Gastroesophageal sphincter (tissue), 4 donors: ENCODE measurements around the gene CREBBP. TPM values are rescaled to one million over a fixed set of nuclear protein-coding genes. Genes with fewer than 3 reads are reported as not detected.

Source experiments
- ATAC-seq: fragments of 150-250 bp; one replicate; pipeline ENCODE4 v1.9.1; 2016; ENCODE audit warnings: mild to moderate bottlenecking, moderate library complexity
- H3K27ac ChIP-seq, 4 donors: fragments of 200-600 bp; sonication (generic) in 3 of 4; 1 replicate in 3 of 4; 2 replicates in 1 of 4; pipeline ENCODE4 v1.5.1; 2016 to 2019
- H3K27me3 ChIP-seq: fragments of 200-600 bp; sonication (generic); one replicate; pipeline ENCODE4 v1.5.1; 2019
- H3K36me3 ChIP-seq, 2 donors: fragments of 200-600 bp; sonication (generic); one replicate each; pipeline ENCODE4 v1.5.1; 2019; ENCODE audit warnings: control low read depth in 1 of 2
- H3K4me1 ChIP-seq, 3 donors: fragments of 200-600 bp; sonication (generic); 1 replicate in 2 of 3; 2 replicates in 1 of 3; pipeline ENCODE4 v1.5.1; 2016 to 2019; ENCODE audit warnings: control low read depth in 2 of 3
- H3K4me3 ChIP-seq, 2 donors: fragments of 200-600 bp; sonication (generic); one replicate each; pipeline ENCODE4 v1.5.1; 2019; ENCODE audit warnings: mild to moderate bottlenecking in 1 of 2, moderate library complexity in 1 of 2
- H3K9me3 ChIP-seq, 3 donors: fragments of 200-600 bp; sonication (generic); one replicate each; pipeline ENCODE4 v1.5.1; 2017 to 2019; ENCODE audit warnings: control low read depth in 2 of 3
- CTCF ChIP-seq, 4 experiments: fragments of 200-600 bp in 2 of 4; fragments of 450-650 bp in 2 of 4; sonication (generic) in 1 of 4; IDR thresholded peaks; one replicate each; pipeline ENCODE4 v1.5.1; 2017 to 2019; ENCODE audit warnings: antibody characterized with exemption in 4 of 4, mild to moderate bottlenecking in 2 of 4, moderate library complexity in 2 of 4
- EP300 ChIP-seq: sonication (generic); formaldehyde crosslinking; IDR thresholded peaks from one replicate; pipeline ENCODE4 v1.6.1; 2017; ENCODE audit warnings: antibody characterized with exemption, mild to moderate bottlenecking
- POLR2A ChIP-seq, 2 donors: fragments of 450-650 bp; IDR thresholded peaks; one replicate each; pipeline ENCODE4 v1.6.1; 2017; ENCODE audit warnings: antibody characterized with exemption in 2 of 2, mild to moderate bottlenecking in 2 of 2, moderate library complexity in 1 of 2
- POLR2AphosphoS5 ChIP-seq: sonication (generic); formaldehyde crosslinking; IDR thresholded peaks from one replicate; pipeline ENCODE4 v1.6.1; 2017; ENCODE audit warnings: antibody characterized with exemption
- WGBS, 2 donors: methylation state at CpG; one replicate each; pipeline ENCODE4 v1.1.5; 2018; ENCODE audit warnings: low coverage in 1 of 2; 5-methylcytosine and 5-hydroxymethylcytosine counted together
- total RNA-seq, 4 donors: library from RNA; depleted of rRNA; stranded (reverse); fragments of >200 nt; gene quantifications; one replicate each; pipeline ENCODE4 v1.1.0, GENCODE V29; 2016

Gene CREBBP
- total RNA-seq, 4 donors from 2014 or later, result 45.9 to 115 (median 61.7) TPM

GRCh38 chr16:3769013-3769412, 111.5 kb downstream of the CREBBP start:
- Histone ChIP-seq H3K4me1 (peaks cover 0 to 29% (median 3%) of the 10 kb centered on the region in 3 donors), H3K4me3 (no peak overlapping the region), H3K27me3 (no peaks in the 10 kb centered on the region), H3K9me3 (no peaks in the 10 kb centered on the region), H3K27ac (no peak overlapping the region), H3K36me3 (peaks cover 0 to 95% of the 10 kb centered on the region in 2 donors)
- TF ChIP-seq CTCF (IDR thresholded peaks at IDR 0.05), result no peak
- TF ChIP-seq EP300, result no peak
- no peak for ATAC-seq
- WGBS, 2 donors, result 98 to 100% methylated on average over 5 to 7 of the region's 12 CpGs

- H3K27ac ChIP-seq, result no peak overlapping the region
- TF ChIP-seq POLR2AphosphoS5 (no peak), POLR2A (IDR thresholded peaks at IDR 0.05) (no peak), EP300 (no peak)
- ATAC-seq, result no peak
- peaks cover 0 to 20% (median 0%) of the 10 kb centered on the region in 3 donors for H3K4me1 ChIP-seq
- no peak overlapping the region for H3K4me3 ChIP-seq
- H3K27me3 ChIP-seq, result no peaks in the 10 kb centered on the region
- 85 to 87% methylated on average over 7 to 9 of the region's 9 CpGs for WGBS, 2 donors
- H3K36me3 ChIP-seq, result peaks cover 0 to 95% of the 10 kb centered on the region in 2 donors
- no peaks in the 10 kb centered on the region for H3K9me3 ChIP-seq
Observed at GRCh38 chr16:3767333-3767986, 113.1 kb downstream of the CREBBP start.

- WGBS, 2 donors, result 93 to 96% methylated on average over 3 of the region's 3 CpGs
- no peaks in the 10 kb centered on the region for H3K27me3 ChIP-seq
- H3K9me3 ChIP-seq, result no peaks in the 10 kb centered on the region
- no peak overlapping the region for H3K27ac ChIP-seq
- H3K4me3 ChIP-seq, result no peak overlapping the region
- peaks cover 0 to 20% (median 0%) of the 10 kb centered on the region in 3 donors for H3K4me1 ChIP-seq
- no peak for ATAC-seq
- peaks cover 0 to 100% of the 10 kb centered on the region in 2 donors for H3K36me3 ChIP-seq
- TF ChIP-seq EP300, result no peak
- TF ChIP-seq POLR2AphosphoS5, result no peak
- no peak for TF ChIP-seq POLR2A (IDR thresholded peaks at IDR 0.05)
- TF ChIP-seq CTCF (IDR thresholded peaks at IDR 0.05), result no peak
Observed at GRCh38 chr16:3766177-3766576, 114.3 kb downstream of the CREBBP start.

- H3K9me3 ChIP-seq, result no peaks in the 10 kb centered on the region
- no peaks in the 10 kb centered on the region for H3K27me3 ChIP-seq
- H3K36me3 ChIP-seq, result peaks cover 0 to 91% of the 10 kb centered on the region in 2 donors
- WGBS, 2 donors, result 96% methylated on average over 3 of the region's 3 CpGs; no CpG with 5 or more reads in 1 of the 2 donors
- no peak overlapping the region for H3K27ac ChIP-seq
- TF ChIP-seq EP300, result no peak
- no peak for TF ChIP-seq POLR2AphosphoS5
- TF ChIP-seq POLR2A (IDR thresholded peaks at IDR 0.05), result no peak
- no peak for TF ChIP-seq CTCF (IDR thresholded peaks at IDR 0.05)
- ATAC-seq, result no peak
- H3K4me1 ChIP-seq, result peaks cover 0 to 27% (median 5%) of the 10 kb centered on the region in 3 donors
- H3K4me3 ChIP-seq, result no peak overlapping the region
Observed at GRCh38 chr16:3764409-3764808, 116.1 kb downstream of the CREBBP start.

GRCh38 chr16:3762107-3762750, 118.3 kb downstream of the CREBBP start:
- TF ChIP-seq POLR2A (IDR thresholded peaks at IDR 0.05), result no peak
- no peak for TF ChIP-seq CTCF (IDR thresholded peaks at IDR 0.05)
- no peak for TF ChIP-seq POLR2AphosphoS5
- no peak for TF ChIP-seq EP300
- Histone ChIP-seq H3K36me3 (peaks cover 0 to 88% of the 10 kb centered on the region in 2 donors), H3K27me3 (no peaks in the 10 kb centered on the region), H3K4me1 (peaks cover 0 to 40% (median 5%) of the 10 kb centered on the region in 3 donors), H3K9me3 (no peaks in the 10 kb centered on the region), H3K4me3 (no peak overlapping the region), H3K27ac (no peak overlapping the region)
- ATAC-seq, result no peak
- WGBS, 2 donors, result 79 to 87% methylated on average over 10 to 14 of the region's 25 CpGs
